ENCODE measurements around the gene GABRB1.
A peak's percentile ranks its signal among the peaks of the same experiment; 100 is the strongest.

The GABRB1 gene

DNA sequence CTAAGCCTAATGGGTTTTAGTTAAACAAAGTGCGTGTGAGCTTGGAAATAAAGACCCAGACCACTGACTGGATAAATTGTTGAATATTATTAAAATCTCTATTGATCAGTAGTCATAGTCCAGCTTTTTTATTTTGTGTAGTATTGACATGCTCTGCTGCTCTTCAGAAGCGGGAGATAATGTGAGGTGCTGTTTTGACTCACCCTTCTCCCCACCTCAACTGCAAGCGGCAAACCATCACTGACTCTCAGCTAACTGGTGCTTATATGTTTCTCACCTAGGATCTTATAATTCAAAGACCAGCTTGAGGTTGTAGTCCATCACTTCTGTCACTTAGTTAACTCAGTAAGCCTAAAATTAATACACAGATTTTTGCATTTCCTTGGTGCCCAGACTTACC lies 359.9 kb downstream of the GABRB1 start:
- DNase-seq = no peak
- no peak overlapping the region for H3K27ac Mint-ChIP-seq
- peaks cover 4% of the 10 kb centered on the region for H3K9me3 Mint-ChIP-seq
- H3K36me3 Mint-ChIP-seq (ENCODE audit: low read depth) = no peaks in the 10 kb centered on the region
- TF ChIP-seq, protein P1, sequence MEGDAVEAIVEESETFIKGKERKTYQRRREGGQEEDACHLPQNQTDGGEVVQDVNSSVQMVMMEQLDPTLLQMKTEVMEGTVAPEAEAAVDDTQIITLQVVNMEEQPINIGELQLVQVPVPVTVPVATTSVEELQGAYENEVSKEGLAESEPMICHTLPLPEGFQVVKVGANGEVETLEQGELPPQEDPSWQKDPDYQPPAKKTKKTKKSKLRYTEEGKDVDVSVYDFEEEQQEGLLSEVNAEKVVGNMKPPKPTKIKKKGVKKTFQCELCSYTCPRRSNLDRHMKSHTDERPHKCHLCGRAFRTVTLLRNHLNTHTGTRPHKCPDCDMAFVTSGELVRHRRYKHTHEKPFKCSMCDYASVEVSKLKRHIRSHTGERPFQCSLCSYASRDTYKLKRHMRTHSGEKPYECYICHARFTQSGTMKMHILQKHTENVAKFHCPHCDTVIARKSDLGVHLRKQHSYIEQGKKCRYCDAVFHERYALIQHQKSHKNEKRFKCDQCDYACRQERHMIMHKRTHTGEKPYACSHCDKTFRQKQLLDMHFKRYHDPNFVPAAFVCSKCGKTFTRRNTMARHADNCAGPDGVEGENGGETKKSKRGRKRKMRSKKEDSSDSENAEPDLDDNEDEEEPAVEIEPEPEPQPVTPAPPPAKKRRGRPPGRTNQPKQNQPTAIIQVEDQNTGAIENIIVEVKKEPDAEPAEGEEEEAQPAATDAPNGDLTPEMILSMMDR (IDR thresholded peaks at IDR 0.05) = no peak
- no peaks in the 10 kb centered on the region for H3K27me3 Mint-ChIP-seq (ENCODE audit: low read depth, poor library complexity)
- H3K4me1 Mint-ChIP-seq = no peaks in the 10 kb centered on the region
- no peak overlapping the region for H3K4me3 Mint-ChIP-seq

DNA sequence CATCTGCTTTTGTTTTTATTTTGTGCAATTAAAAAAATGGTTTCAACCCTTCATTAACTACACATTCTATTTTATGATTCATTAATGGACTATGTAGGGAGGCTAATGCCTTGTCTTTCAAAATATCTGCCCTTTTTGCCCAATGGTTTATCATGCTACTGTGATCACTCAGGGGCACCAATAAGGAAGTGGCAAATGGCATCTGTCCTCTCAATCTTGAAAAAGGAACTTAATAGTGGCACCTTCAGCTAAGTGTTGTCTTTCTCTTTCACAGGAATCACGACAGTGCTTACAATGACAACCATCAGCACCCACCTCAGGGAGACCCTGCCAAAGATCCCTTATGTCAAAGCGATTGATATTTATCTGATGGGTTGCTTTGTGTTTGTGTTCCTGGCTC lies 375.0 kb downstream of the GABRB1 start:
- H3K4me3 Mint-ChIP-seq = no peak overlapping the region
- no peak for DNase-seq
- no peaks in the 10 kb centered on the region for H3K36me3 Mint-ChIP-seq (ENCODE audit: low read depth)
- TF ChIP-seq, protein P1 (IDR thresholded peaks at IDR 0.05) = no peak
- no peaks in the 10 kb centered on the region for H3K9me3 Mint-ChIP-seq
- peaks cover 15% of the 10 kb centered on the region for H3K4me1 Mint-ChIP-seq
- no peak overlapping the region for H3K27ac Mint-ChIP-seq
- no peaks in the 10 kb centered on the region for H3K27me3 Mint-ChIP-seq (ENCODE audit: low read depth, poor library complexity)

DNA sequence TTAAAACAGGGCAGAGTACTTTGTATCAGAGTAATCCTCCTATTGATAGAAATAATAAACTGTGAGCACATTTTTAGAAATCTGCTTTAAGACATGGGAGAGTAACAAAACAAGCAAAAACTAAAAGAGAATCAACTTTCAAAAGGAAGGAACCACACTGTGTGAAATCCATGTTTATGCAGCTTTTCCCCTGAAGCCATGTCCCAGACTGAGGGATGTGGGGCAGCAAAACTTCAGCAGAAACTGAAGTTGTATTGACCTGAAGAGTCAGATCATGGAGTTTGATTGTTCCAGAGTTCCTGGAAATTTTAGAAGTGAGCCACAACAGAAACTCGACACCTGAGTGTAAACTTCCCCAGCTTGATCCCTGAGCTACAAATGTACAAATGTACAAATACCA lies 378.9 kb downstream of the GABRB1 start:
- H3K9me3 Mint-ChIP-seq = no peaks in the 10 kb centered on the region
- no peak overlapping the region for H3K4me3 Mint-ChIP-seq
- H3K36me3 Mint-ChIP-seq (ENCODE audit: low read depth) = no peaks in the 10 kb centered on the region
- peak overlapping the region; percentile 22 for H3K27ac Mint-ChIP-seq
- peaks cover 42% of the 10 kb centered on the region for H3K4me1 Mint-ChIP-seq
- no peaks in the 10 kb centered on the region for H3K27me3 Mint-ChIP-seq (ENCODE audit: low read depth, poor library complexity)
- DNase-seq = no peak
- TF ChIP-seq, protein P1 (IDR thresholded peaks at IDR 0.05) = no peak

DNA sequence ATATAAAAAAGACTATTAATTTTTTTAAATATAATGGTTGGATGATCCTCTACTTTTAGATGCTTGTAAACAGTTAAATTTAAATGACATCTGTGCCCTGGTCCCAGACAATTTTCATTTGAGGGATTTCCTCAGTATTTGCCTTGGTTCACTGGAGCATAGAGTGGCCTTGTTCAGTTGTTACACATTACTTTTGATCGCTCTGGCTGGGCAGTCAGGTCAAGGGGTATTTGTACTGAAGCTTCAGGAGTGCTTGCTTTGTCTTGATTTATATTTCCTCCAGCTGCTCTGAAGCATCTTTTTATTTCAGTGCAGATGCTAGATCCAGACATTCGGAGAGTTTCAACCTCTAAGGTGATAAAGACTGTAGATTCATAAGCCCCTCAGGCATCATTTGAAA lies 382.2 kb downstream of the GABRB1 start:
- Mint-ChIP-seq H3K27me3 (ENCODE audit: low read depth, poor library complexity) (peaks cover 3% of the 10 kb centered on the region), H3K9me3 (no peaks in the 10 kb centered on the region), H3K4me1 (peaks cover 42% of the 10 kb centered on the region), H3K27ac (peak overlapping the region; percentile 52), H3K36me3 (ENCODE audit: low read depth) (no peaks in the 10 kb centered on the region), H3K4me3 (no peak overlapping the region)
- TF ChIP-seq, protein P1 (IDR thresholded peaks at IDR 0.05) = no peak
- DNase-seq = peak; percentile 22

DNA sequence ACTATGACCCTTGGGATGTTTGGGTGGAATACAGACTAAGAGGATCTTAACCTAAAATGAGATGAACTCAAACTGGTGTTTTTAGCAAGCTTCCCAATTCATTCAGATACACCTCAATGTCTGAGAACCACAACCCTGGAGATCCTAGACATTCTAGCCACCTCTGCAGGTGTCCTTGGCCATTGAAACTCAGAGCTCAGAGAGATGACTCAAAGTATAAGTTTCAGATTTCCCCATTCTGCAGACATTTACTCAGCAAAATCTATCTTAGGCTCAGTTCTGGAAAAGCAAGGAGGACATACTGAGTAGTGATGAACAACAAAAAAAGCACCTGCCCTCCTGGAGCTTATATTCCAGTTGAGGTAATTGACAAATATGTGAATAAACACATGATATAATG lies 384.4 kb downstream of the GABRB1 start:
- Mint-ChIP-seq H3K9me3 (no peaks in the 10 kb centered on the region), H3K27ac (no peak overlapping the region), H3K4me3 (no peak overlapping the region), H3K4me1 (peaks cover 28% of the 10 kb centered on the region), H3K36me3 (ENCODE audit: low read depth) (no peaks in the 10 kb centered on the region), H3K27me3 (ENCODE audit: low read depth, poor library complexity) (peaks cover 3% of the 10 kb centered on the region)
- TF ChIP-seq, protein P1 (IDR thresholded peaks at IDR 0.05) = no peak
- DNase-seq = no peak

DNA sequence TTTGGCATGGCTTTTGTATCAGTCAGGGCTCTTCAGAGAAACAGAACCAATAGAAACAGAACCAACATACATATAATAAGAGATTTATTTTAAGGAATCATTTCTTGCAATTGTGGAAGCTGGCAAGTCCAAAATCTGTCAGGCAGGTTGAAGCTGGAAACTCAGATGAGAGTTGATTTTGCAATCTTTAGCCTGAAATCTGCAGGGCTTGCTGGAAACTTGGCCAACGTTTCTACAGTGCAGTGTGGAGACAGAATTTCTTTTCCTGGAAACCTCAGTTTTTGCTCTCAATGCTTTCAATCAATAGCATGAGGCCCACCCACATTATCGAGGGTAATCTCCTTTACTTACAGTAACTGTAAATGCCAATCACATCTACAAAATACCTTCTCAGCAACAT lies 386.8 kb downstream of the GABRB1 start:
- TF ChIP-seq, protein P1 (IDR thresholded peaks at IDR 0.05) = no peak
- Mint-ChIP-seq H3K4me1 (peaks cover 20% of the 10 kb centered on the region), H3K36me3 (ENCODE audit: low read depth) (no peaks in the 10 kb centered on the region), H3K4me3 (no peak overlapping the region), H3K9me3 (no peaks in the 10 kb centered on the region), H3K27me3 (ENCODE audit: low read depth, poor library complexity) (peaks cover 11% of the 10 kb centered on the region), H3K27ac (no peak overlapping the region)
- DNase-seq = no peak

Data from nephron progenitor cell (in vitro differentiated cells).